Endothelial cell (in vitro differentiated cells): Measurements from ENCODE around the gene GIT1. TPM values are rescaled to one million over a fixed set of nuclear protein-coding genes. Genes with fewer than 3 reads are reported as not detected.

Source experiments
- DNase-seq: peaks from one replicate; pipeline ENCODE4 v3.0.0; 2021; ENCODE audit warnings: low spot score
- H3K27ac Mint-ChIP-seq: one replicate; pipeline ENCODE4 v1.8.0; 2021; ENCODE audit warnings: mixed read lengths, inconsistent platforms; ENCODE audit not compliant: unreplicated experiment
- H3K27me3 Mint-ChIP-seq: one replicate; pipeline ENCODE4 v1.8.0; 2021; ENCODE audit warnings: mild to moderate bottlenecking, moderate library complexity, mixed read lengths, inconsistent platforms; ENCODE audit not compliant: unreplicated experiment
- H3K36me3 Mint-ChIP-seq: one replicate; pipeline ENCODE4 v1.8.0; 2021; ENCODE audit warnings: mild to moderate bottlenecking, low read depth, mixed read lengths, inconsistent platforms; ENCODE audit not compliant: unreplicated experiment
- H3K4me1 Mint-ChIP-seq: one replicate; pipeline ENCODE4 v1.8.0; 2021; ENCODE audit warnings: mild to moderate bottlenecking, mixed read lengths, inconsistent platforms; ENCODE audit not compliant: unreplicated experiment
- H3K4me3 Mint-ChIP-seq: one replicate; pipeline ENCODE4 v1.8.0; 2021; ENCODE audit warnings: mild to moderate bottlenecking, mixed read lengths, inconsistent platforms; ENCODE audit not compliant: unreplicated experiment
- H3K9me3 Mint-ChIP-seq: one replicate; pipeline ENCODE4 v1.8.0; 2021; ENCODE audit warnings: mixed read lengths, inconsistent platforms; ENCODE audit not compliant: unreplicated experiment
- total RNA-seq: library from RNA; stranded (reverse); fragmentation: NEBNext Ultra II Directional; extraction: Animal tissue kit (Norgen Biotek cat#: 25700); gene quantifications from one replicate; pipeline ENCODE4 v1.2.1, GENCODE V29; 2021; ENCODE audit not compliant: unreplicated experiment
- TF ChIP-seq, protein P1 (sequence below): fragments of 200-600 bp; sonication (generic); IDR thresholded peaks from one replicate; pipeline ENCODE4 v1.5.0; 2021; ENCODE audit warnings: antibody characterized with exemption; ENCODE audit not compliant: unreplicated experiment

Gene GIT1
- total RNA-seq, 1 donor from 2014 or later, result 116 TPM

GRCh38 chr17:29585080-29585751 is 4.2 kb downstream of the GIT1 start:
- H3K36me3 Mint-ChIP-seq, result peaks cover 17% of the 10 kb centered on the region
- DNase-seq, result peak; percentile 53
- peaks cover 42% of the 10 kb centered on the region for H3K4me1 Mint-ChIP-seq
- H3K9me3 Mint-ChIP-seq, result no peaks in the 10 kb centered on the region
- H3K4me3 Mint-ChIP-seq, result no peak overlapping the region
- H3K27ac Mint-ChIP-seq, result peak overlapping the region; percentile 75
- TF ChIP-seq, protein P1, sequence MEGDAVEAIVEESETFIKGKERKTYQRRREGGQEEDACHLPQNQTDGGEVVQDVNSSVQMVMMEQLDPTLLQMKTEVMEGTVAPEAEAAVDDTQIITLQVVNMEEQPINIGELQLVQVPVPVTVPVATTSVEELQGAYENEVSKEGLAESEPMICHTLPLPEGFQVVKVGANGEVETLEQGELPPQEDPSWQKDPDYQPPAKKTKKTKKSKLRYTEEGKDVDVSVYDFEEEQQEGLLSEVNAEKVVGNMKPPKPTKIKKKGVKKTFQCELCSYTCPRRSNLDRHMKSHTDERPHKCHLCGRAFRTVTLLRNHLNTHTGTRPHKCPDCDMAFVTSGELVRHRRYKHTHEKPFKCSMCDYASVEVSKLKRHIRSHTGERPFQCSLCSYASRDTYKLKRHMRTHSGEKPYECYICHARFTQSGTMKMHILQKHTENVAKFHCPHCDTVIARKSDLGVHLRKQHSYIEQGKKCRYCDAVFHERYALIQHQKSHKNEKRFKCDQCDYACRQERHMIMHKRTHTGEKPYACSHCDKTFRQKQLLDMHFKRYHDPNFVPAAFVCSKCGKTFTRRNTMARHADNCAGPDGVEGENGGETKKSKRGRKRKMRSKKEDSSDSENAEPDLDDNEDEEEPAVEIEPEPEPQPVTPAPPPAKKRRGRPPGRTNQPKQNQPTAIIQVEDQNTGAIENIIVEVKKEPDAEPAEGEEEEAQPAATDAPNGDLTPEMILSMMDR, result no peak
- H3K27me3 Mint-ChIP-seq, result peaks cover 14% of the 10 kb centered on the region

- TF ChIP-seq, protein P1, result no peak
- Mint-ChIP-seq H3K9me3 (no peaks in the 10 kb centered on the region), H3K4me3 (peak overlapping the region; percentile 51), H3K27ac (peak overlapping the region; percentile 88), H3K27me3 (peaks cover 15% of the 10 kb centered on the region), H3K4me1 (peaks cover 38% of the 10 kb centered on the region), H3K36me3 (peaks cover 18% of the 10 kb centered on the region)
- no peak for DNase-seq
Measured at GRCh38 chr17:29584452-29585079, 4.9 kb downstream of the GIT1 start.

DNA sequence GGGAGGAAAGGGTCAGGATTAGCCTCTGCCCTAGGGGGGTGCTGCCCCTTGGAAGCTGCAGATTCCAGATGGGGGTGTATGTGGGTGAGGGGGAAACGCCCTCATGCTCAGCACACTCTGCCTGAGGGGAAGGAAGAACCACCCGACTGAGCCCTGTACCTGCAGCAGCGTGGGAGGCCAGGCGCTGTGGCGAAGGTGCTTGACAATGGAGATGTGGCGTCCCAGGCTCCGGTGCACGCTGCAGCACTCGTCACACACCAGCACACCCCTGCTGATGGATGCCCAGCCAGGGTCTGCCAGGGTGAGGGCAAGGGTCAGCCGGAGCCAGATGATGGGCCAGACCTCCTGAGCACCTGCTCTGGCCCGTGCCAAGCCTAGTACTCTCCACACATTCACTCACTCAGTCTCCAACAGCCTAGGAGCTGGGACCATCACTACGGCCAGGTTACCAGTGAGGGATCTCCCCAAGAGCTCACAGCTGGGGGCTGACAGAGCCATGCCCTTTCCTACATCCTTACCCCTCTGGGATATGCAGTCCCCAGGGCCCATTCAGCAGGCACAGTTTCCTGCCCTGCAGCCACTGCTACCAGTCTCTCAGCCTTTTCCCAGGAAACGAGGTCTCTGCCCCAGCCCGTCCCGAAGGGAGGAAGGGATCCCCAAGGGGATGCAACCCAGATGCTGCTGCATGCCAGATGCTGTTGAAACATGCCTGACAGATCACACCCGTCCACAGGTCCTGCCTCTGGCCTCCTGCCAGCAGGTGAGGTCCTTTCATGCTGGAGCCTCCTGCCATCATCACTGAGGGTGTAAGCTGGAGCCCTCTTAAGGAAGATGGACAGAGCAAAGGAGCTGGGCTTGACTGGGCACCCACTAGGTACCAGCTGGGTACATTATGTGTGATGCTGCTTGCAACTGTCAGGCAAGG is 5.9 kb downstream of the GIT1 start:
- H3K9me3 Mint-ChIP-seq, result no peaks in the 10 kb centered on the region
- DNase-seq, result no peak
- H3K36me3 Mint-ChIP-seq, result peaks cover 28% of the 10 kb centered on the region
- peak overlapping the region; percentile 38 for H3K4me3 Mint-ChIP-seq
- peaks cover 20% of the 10 kb centered on the region for H3K27me3 Mint-ChIP-seq
- peaks cover 40% of the 10 kb centered on the region for H3K4me1 Mint-ChIP-seq
- TF ChIP-seq, protein P1, result no peak
- peak overlapping the region; percentile 84 for H3K27ac Mint-ChIP-seq

DNA sequence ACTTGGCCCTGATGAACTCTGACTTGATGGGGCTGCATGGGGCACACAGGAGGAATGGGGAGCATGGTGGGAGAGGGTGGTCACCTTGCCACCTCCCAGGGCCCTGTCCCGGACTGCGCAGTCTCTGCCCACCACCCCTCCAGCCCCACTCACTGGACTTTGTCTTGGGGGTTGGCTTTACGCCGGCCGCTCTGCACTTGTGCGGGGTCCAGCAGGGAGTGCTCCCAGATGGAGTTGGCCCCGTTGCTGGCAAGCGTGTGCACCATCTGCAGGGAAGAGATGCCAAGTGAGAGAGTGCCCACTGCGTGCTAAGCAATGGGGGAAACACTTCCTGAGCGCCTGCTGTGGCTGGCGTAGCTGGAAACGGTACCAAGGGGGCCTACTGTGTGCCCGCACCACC is 6.7 kb downstream of the GIT1 start:
- peaks cover 35% of the 10 kb centered on the region for H3K36me3 Mint-ChIP-seq
- H3K27me3 Mint-ChIP-seq, result peaks cover 25% of the 10 kb centered on the region
- peaks cover 36% of the 10 kb centered on the region for H3K4me1 Mint-ChIP-seq
- H3K4me3 Mint-ChIP-seq, result no peak overlapping the region
- TF ChIP-seq, protein P1, result no peak
- H3K9me3 Mint-ChIP-seq, result no peaks in the 10 kb centered on the region
- no peak for DNase-seq
- no peak overlapping the region for H3K27ac Mint-ChIP-seq
